A549 (cell line): ENCODE results near the gene RGS6.

Experiments
- CBX2 ChIP-seq: fragments of 200-600 bp; sonication (generic); IDR thresholded peaks from 2 replicates; pipeline ENCODE4 v1.6.1; 2016; ENCODE audit warnings: low read depth, mild to moderate bottlenecking, borderline replicate concordance
- MYC ChIP-seq: IDR thresholded peaks from 2 replicates; pipeline ENCODE4 v1.6.1; 2012; ENCODE audit warnings: mild to moderate bottlenecking, inconsistent platforms, low read length, improper control_type of control experiment, borderline replicate concordance
- POLR2A ChIP-seq: IDR thresholded peaks from 2 replicates; pipeline ENCODE4 v1.6.1; 2012; ENCODE audit warnings: mild to moderate bottlenecking, low read length
- RCOR1 ChIP-seq: fragments of 150-350 bp; IDR thresholded peaks from 2 replicates; pipeline ENCODE4 v1.6.1; 2014; ENCODE audit warnings: antibody characterized with exemption, low read length, low read depth
- TP53 ChIP-seq: fragments of 250-450 bp; sonication (Bioruptor Pico); IDR thresholded peaks from 2 replicates; pipeline ENCODE4 v1.5.0; 2021; ENCODE audit warnings: mild to moderate bottlenecking, moderate library complexity
- TF ChIP-seq, protein P1 (sequence below): fragments of >200 bp; sonication (Bioruptor Twin); formaldehyde crosslinking; IDR thresholded peaks from 3 replicates; pipeline ENCODE4 v1.5.1; 2016
- TF ChIP-seq, protein P2 (sequence below): fragments of 200-600 bp; sonication (generic); IDR thresholded peaks from 2 replicates; pipeline ENCODE4 v1.6.1; 2016; ENCODE audit warnings: antibody characterized with exemption, mild to moderate bottlenecking, moderate library complexity

DNA sequence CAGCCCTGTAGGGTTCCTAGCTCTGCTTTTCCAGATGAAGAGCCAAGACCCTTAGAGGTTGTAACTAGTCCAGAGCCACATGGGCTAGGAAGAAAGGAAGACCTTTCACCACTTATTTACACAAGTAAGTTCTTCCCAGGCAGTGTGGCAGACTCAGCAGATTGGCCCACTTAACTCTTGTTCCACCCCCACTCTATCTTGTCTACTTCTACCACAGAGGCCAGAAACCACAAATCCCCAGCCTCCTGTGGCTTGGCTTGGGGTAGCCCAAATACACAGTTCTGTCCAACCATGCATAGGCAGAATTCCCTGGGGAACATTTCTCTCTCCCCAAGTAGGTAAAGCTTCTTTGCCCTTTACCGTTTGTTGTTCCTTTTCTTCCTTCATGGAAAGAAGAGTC lies 383.5 kb downstream of the RGS6 start:
- no peak for TF ChIP-seq POLR2A
- no peak for TF ChIP-seq TP53 (CRISPR knock-in tag)
- no peak for TF ChIP-seq CBX2
- TF ChIP-seq, protein P1, sequence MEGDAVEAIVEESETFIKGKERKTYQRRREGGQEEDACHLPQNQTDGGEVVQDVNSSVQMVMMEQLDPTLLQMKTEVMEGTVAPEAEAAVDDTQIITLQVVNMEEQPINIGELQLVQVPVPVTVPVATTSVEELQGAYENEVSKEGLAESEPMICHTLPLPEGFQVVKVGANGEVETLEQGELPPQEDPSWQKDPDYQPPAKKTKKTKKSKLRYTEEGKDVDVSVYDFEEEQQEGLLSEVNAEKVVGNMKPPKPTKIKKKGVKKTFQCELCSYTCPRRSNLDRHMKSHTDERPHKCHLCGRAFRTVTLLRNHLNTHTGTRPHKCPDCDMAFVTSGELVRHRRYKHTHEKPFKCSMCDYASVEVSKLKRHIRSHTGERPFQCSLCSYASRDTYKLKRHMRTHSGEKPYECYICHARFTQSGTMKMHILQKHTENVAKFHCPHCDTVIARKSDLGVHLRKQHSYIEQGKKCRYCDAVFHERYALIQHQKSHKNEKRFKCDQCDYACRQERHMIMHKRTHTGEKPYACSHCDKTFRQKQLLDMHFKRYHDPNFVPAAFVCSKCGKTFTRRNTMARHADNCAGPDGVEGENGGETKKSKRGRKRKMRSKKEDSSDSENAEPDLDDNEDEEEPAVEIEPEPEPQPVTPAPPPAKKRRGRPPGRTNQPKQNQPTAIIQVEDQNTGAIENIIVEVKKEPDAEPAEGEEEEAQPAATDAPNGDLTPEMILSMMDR, result no peak
- TF ChIP-seq RCOR1, result no peak
- no peak for TF ChIP-seq MYC
- TF ChIP-seq, protein P2, sequence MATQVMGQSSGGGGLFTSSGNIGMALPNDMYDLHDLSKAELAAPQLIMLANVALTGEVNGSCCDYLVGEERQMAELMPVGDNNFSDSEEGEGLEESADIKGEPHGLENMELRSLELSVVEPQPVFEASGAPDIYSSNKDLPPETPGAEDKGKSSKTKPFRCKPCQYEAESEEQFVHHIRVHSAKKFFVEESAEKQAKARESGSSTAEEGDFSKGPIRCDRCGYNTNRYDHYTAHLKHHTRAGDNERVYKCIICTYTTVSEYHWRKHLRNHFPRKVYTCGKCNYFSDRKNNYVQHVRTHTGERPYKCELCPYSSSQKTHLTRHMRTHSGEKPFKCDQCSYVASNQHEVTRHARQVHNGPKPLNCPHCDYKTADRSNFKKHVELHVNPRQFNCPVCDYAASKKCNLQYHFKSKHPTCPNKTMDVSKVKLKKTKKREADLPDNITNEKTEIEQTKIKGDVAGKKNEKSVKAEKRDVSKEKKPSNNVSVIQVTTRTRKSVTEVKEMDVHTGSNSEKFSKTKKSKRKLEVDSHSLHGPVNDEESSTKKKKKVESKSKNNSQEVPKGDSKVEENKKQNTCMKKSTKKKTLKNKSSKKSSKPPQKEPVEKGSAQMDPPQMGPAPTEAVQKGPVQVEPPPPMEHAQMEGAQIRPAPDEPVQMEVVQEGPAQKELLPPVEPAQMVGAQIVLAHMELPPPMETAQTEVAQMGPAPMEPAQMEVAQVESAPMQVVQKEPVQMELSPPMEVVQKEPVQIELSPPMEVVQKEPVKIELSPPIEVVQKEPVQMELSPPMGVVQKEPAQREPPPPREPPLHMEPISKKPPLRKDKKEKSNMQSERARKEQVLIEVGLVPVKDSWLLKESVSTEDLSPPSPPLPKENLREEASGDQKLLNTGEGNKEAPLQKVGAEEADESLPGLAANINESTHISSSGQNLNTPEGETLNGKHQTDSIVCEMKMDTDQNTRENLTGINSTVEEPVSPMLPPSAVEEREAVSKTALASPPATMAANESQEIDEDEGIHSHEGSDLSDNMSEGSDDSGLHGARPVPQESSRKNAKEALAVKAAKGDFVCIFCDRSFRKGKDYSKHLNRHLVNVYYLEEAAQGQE, result no peak
